Inflammatory macrophage treated with lipopolysaccharide for 4 hours (primary cell): ENCODE measurements around the gene TXLNA.

Source experiments
- DNase-seq: peaks from one replicate; pipeline ENCODE4 v3.0.0-alpha.2; 2020

TXLNA gene

DNA sequence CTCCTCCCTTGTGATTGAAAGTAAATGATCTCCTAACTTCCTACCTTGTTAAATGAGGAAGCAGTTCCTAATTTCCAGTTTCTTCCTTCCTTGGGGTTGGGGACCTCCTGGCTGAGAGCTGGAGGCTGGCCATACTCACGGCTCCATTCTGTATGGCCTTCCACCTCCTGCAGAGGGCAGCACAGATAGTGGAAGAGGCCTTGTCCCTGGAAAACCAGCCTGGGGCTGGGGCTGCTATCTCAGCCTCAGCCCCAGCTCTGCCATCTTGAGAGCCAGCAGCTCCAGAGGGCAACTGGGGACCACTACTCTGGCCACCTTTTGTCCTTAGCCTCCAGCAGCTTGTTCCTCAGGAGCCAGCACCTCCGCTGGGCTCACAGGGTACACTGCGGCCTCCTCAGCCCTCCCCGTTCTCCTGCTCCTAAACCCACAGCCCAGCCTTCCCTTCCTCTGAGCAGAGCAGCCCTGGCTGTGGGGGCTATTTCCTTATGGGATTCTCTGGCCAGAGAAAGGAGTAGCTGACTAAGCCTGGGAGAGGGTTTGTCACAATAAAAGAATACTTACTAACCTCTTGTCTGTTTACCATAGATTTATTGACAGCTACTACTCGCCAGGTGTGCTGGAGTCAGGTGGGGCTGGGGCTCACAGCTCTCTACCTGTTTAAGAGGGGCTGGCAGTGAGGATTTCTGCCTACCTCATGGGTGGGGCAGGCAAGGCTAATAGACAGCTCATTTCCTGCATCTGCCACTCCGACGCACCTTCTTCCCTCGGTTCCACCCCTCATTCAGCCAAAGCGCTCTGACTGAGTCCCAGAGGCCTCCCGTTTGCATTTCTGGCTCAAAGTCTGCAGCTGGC lies 36.4 kb downstream of the TXLNA start:
- DNase-seq: peak; percentile 67

DNA sequence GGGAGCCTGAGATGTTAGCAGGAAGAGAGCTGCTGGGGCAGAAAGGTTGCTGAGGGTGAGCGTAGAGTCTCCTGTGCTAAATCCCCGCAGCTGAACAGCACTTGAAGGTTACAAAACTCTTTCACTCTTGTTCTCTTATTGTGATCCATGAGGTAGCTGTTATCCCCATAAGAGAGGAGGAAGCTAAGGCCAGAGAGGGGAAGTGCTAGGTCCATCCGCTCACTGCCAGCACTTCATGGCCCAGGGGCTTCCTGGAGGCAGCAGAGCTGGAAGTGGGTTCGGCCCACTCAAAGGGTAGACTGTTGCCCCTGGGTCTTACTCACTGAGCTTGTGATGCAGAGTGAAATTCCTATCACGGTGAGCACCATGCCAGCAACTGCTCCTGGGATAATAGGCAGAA lies 37.1 kb downstream of the TXLNA start:
- peak; percentile 24 for DNase-seq

DNA sequence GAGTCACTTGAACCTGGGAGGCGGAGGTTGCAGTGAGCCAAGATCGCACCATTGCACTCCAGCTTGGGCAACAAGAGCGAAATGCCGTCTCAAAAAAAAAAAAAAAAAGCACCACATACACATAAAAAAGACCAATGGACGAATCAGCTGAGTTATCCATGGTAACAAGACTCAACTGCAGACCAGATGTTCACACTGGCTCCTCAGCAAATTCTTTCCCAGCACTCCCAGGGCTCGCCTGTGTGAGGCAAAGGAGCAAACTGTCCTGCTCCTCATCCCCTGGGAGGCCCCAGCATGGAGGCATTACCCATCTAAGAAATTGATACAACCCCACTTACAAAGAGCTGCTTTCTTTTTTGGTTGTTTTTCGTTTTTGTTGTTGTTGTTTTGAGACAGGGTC lies 39.5 kb downstream of the TXLNA start:
- DNase-seq: no peak

- no peak for DNase-seq
Observed at GRCh38 chr1:32220746-32221580, 41.5 kb downstream of the TXLNA start.

- DNase-seq: no peak
Observed at GRCh38 chr1:32221581-32221979, 42.1 kb downstream of the TXLNA start.

DNA sequence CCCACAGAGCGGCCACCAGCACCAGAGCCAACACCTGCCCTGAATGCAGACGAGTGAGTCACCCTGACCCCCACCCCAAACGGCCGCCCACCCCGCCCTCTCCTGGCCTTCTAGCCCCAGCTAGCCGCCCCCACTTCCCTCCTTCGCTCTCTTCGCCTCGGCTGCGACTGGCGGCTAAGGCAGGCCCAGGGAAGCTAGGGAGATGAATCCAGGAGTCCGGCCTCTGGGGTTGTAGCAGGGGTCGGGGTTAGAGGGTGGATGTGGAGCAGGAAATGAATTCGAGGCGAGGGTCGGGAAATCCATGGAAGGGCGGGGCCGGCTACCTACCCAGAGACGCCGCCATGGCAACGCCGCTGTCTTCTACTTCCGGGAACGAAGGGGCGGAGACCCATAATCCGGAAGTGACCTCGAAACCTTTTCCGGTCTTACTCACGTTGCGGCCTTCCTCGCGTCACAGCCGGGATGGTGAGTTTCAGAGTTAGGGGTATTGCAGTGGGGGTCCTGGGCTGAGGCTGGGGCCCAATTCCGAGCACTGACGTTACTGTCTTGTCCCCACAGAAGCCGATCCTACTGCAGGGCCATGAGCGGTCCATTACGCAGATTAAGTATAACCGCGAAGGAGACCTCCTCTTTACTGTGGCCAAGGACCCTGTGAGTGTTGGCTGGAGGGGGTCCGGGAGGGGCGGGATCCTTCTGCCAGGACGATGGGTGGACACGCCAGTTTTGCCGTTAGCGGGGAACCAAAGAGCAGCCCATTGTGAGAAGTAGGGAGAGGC lies 42.7 kb downstream of the TXLNA start, which contains the start of the genes EIF3I and TMEM234:
Gene EIF3I, plus strand, starts transcription at position 428 of the 776 bp plus-strand sequence. Its CDS starts 35 bp downstream, at position 463.
Gene TMEM234, minus strand, starts transcription at position 374 of the 776 bp plus-strand sequence. Its CDS starts 31 bp downstream, at position 343.
- peak; percentile 96 for DNase-seq

DNA sequence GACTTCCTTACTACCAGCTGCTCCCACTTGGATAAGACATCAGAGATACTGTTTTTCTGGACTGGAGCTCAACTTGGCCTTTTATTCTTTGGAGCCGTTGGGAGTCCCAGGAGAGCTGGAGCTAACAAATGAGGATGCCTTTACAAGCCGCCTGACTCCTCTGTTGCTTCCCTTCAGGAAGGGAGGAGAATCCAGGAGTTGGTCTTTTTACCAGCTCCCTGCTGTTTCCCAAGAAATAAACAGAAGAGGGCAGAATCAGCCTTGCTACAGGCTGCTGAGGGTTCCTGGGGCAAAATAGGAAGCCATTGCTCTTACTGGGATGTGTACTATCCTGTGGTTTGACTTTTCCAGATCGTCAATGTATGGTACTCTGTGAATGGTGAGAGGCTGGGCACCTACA lies 44.2 kb downstream of the TXLNA start:
- DNase-seq: no peak

DNA sequence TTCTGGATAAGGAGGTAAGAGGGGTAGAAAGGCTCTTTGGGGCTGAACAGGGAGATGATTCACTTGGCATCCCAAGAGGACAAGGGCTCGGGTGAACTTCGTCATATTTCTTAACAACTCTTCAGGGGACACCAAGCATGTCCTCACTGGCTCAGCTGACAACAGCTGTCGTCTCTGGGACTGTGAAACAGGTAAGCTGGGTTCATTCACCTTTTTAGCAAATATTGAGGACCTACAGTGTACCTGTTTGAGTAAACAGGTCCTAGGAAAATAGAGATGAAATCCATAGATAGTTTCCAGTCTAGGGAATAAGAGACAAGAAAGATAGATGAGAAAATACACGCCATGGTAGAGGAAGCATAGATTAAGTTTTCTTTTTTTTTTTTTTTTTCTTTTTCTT lies 44.8 kb downstream of the TXLNA start:
- no peak for DNase-seq

- no peak for DNase-seq
Observed at GRCh38 chr1:32228771-32229170, 49.3 kb downstream of the TXLNA start.

DNA sequence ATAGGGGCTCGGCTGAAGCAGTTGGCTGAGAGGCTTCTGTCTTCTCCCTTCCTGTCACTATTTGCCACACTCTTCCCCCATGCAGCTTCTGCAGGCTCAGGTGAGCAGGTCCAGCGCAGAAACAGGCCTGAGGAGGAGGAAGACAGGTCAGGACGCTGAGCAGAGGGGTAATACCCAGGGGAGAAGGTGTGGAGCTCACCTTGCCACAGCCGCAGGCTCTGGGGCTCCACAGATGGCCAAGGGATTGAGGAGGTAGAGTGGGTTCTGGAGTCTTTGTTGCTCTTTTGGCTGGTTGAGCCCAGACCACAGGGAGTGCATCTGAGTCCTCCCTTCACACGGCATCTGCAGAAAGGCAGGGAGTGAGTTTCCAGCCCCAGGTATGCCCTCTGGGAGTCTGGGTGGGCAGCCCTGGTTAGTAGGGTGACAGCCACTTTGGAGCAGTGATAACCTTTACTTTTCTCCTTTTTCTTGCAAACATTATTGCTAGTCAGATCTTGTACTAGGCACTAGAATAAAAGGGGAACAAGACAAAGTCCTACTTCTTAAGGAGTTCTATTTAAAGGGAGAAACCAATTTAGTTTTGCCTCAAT lies 52.5 kb downstream of the TXLNA start:
- no peak for DNase-seq

GRCh38 chr1:32232558-32233304 lies 53.3 kb downstream of the TXLNA start:
- no peak for DNase-seq

DNA sequence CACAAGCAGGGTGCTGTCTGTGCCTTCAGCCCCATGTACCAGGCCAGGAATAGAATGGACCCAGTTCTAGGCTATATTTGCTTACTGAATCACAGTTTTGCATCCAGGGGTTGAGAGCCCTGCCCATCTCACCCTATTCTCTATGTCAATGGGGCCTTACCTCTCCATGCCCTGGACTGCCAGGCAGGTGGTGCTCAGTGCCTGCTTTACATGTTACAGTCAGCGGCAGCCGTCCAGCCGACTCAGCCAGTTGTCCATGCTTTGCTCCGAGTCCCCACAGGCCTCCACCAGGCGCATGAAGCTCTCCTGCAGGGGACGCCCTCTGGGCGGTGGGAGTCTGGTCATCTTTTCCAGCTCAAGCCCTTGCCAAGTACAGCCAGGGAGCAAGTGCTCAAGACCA lies 55.3 kb downstream of the TXLNA start:
- DNase-seq: no peak

DNA sequence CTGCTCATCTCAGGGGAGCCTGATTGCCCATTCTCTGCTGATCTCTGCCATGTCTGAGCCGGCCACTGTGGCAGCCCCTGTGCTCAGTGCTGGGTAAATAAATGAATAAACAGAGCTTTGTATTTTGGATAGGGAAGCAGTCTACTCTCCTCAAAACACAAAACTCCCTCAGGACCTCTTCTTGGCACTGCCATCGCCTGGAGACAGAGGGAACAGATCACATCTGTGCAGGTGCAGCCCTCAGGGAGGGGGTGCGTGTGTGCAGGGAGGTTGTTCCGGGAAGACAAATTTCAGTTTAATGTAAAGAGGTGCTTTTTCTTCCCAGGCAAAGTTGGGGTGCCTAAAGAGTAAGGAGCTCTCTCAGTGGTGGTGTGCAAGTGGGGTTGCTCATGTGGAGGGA lies 59.9 kb downstream of the TXLNA start:
- no peak for DNase-seq

- DNase-seq: no peak
Observed at GRCh38 chr1:32239790-32240139, 60.3 kb downstream of the TXLNA start.

DNA sequence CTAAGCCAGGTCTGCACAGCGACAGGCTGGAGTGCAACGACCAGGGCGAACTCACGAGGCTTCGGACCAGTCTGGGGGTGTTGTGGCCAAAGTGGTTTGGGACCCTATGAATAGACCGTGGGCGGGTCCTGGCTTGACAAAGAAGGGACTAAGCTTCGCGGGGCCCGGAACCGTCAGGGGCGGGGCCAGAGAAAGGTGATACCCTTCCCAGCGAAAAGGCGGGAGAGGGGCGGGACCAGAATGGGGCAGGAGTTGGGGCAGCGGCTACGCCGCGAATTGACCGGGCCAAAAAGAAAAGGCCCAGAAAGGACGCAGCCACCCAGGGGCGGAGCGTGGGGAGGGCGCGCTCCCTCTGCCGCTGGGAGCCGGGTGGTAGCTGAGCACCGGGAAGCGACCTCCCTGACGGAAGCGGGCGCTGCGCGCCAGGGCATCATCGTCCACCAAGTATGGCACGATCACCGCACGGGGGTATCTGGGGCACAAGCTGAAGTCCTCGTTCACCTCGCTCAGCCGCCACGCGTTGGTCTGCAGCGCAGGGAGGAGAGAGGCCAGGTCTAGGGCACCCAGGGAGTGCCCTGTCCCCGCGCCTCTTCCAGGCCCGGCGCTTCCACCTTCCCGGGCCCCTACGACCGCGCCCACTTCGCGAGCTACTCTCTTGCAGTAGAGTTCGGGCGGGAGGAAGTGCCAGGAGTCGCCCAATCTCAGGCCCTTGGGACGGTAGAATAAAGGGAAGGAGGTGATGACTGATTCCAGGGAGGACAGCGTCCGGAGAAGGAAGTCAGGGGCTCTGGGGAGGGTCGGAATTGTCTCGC lies 60.9 kb downstream of the TXLNA start:
- DNase-seq: peak; percentile 57

DNA sequence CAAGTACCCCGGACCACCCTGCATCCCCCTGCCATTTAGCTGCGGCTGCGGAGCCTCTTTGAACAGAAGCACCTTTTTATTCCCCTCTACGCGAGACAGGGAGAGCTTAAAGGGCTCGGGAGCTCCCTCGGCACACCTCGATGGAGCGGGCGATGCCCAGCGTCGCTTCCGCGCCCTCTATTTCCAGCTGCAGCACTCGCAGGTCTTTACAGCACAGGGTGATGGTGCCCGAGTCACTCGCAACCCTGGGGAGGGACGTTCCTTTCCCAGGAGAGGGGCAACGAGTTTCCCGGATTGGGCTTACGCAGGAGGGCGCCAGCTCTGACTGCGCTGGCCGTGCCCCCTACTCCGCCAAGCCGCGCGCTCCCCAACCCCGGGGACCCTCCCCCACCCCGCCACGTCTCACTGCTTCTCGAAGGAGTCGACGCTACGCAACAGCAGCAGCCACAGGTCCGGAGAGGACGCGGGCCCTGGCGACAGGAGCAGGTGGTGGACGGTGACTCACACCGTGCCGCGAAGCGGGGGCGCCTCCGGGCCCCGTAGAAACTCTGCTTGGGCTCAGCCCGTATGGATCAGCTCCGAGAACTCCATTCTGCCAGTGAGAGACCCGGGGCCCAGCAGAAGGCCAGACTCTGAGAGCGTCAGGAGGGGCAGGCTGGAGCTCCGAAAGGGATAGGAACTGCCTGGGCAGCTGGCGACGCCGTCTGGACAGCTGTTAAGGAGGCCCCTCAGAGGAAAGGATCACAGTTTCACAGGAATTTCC lies 61.7 kb downstream of the TXLNA start:
- no peak for DNase-seq

DNA sequence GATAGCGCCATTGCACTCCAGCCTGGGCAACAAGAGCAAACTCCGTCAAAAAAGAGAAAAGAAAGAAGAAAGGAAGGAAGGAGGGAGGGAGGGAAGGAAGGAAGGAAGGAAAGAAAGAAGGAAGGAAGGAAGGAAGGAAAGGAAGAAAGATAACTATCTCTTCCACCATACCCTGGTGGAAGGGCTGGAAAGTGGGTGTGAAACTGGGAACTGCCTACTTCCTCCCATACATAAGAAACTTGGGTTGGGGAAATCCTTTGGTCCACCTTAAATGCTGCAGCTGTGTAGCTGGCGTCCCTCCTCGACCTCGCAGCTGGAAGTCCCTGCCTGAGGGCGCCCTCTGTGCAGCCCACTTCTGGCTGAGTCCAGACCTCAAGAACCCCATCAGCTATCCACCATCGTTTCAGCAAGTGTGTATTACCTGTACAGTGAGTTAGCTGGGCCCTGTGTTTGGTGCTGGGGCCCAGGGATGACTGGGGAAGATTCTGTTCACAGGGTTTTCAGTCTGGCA lies 62.9 kb downstream of the TXLNA start:
- DNase-seq: peak; percentile 52

- no peak for DNase-seq
Observed at GRCh38 chr1:32246888-32247273, 67.4 kb downstream of the TXLNA start, which contains the start of gene FAM167B. Gene FAM167B (plus strand): TSS chr1:32247222. CDS start chr1:32247422, 200 bp downstream.

DNA sequence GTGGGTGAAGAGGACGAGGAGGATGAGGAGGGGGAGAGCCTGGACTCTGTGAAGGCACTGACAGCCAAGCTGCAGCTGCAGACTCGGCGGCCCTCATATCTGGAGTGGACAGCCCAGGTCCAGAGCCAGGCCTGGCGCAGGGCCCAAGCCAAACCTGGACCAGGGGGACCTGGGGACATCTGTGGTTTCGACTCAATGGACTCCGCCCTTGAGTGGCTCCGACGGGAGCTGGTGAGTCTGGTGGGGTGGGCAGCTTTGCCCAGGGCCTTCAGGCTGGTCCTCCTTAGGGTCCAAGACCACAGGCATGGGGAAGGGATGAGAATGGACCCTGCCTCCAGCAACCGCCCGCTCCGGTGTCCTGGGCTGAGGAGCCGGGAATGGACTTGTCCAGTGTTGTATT lies 68.0 kb downstream of the TXLNA start:
- DNase-seq: no peak
